Activated naive CD4-positive, alpha-beta T cell treated with anti-CD3 and anti-CD28 coated beads for 36 hours (primary cell): ENCODE measurements around the gene GSC2. TPM values are rescaled to one million over a fixed set of nuclear protein-coding genes. Genes with fewer than 3 reads are reported as not detected.

Source experiments
- CTCF ChIA-PET: fragments of 350-600 bp; sonication (Branson Sonifier 250); formaldehyde crosslinking; loops from one replicate; lab custom pipeline; 2021; ENCODE audit warnings: antibody characterized with exemption; lab: Charles Lee
- DNase-seq: peaks from one replicate; pipeline ENCODE4 v3.0.0-alpha.2; 2020
- H3K27ac Mint-ChIP-seq: one replicate; pipeline ENCODE4 v1.8.0; 2021; ENCODE audit warnings: mild to moderate bottlenecking, mixed read lengths
- H3K27me3 Mint-ChIP-seq: one replicate; pipeline ENCODE4 v1.8.0; 2021; ENCODE audit warnings: low read depth, mixed read lengths
- H3K36me3 Mint-ChIP-seq: one replicate; pipeline ENCODE4 v1.8.0; 2021; ENCODE audit warnings: low read depth, mixed read lengths
- H3K4me1 Mint-ChIP-seq: one replicate; pipeline ENCODE4 v1.8.0; 2021; ENCODE audit warnings: low read depth, mixed read lengths
- H3K4me3 Mint-ChIP-seq: one replicate; pipeline ENCODE4 v1.8.0; 2021; ENCODE audit warnings: mild to moderate bottlenecking, moderate library complexity, mixed read lengths
- H3K9me3 Mint-ChIP-seq: one replicate; pipeline ENCODE4 v1.8.0; 2021; ENCODE audit warnings: mixed read lengths
- intact Hi-C: fragments of 100-400 bp; cut with micrococcal nuclease; formaldehyde crosslinking; loops from one replicate; pipeline ENCODE4 v1.15.1; 2023
- total RNA-seq, 2 experiments: library from RNA; stranded (reverse); gene quantifications; one replicate each; pipeline ENCODE4 v1.2.3, GENCODE V29; 2021

The GSC2 gene
- total RNA-seq, 2 experiments from 2014 or later = not detected

DNA sequence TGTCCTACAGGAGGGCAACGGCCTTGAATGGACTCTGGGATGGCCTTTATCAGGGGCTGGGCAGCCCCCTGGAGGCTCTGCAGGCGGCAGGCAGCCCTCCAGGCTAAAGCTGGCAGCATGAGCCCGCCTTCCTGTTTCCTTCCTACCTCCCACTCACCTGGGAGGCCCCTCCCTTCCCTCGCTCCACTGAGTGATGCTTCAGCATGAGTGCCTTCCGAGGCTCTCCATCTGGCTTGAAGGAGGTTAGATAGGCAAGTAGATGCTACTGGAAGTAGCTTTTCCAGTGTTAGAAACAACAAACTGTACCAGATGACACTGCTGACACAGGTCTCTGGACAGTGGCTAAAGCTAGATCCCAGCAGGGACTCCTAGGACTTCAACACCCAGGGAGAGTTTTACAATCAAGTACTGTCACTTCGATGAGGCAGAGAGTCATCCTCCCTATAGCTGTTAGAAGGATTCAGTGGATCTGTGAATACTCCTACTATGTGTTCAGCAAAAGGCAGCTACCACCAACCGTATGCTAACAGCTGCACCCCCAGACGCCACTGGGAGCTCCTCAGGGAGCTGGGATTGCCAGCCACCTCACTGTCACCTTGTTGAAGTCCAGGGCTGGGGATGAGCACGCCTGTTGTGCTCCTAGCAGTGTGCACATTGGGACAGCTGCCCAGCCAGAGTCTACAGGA, 32.5 kb upstream of the GSC2 start:
- Mint-ChIP-seq H3K4me3 (no peak overlapping the region), H3K27me3 (no peaks in the 10 kb centered on the region), H3K9me3 (no peaks in the 10 kb centered on the region), H3K27ac (no peak overlapping the region), H3K36me3 (no peaks in the 10 kb centered on the region), H3K4me1 (peaks cover 21% of the 10 kb centered on the region)
- intact Hi-C loops = no loop called here
- DNase-seq = no peak
- CTCF ChIA-PET = interaction anchor here (1.0 kb wide), 1 partner anchor 73 kb away, joined by 4 read pairs; no protein-coding TSS in a partner anchor

DNA sequence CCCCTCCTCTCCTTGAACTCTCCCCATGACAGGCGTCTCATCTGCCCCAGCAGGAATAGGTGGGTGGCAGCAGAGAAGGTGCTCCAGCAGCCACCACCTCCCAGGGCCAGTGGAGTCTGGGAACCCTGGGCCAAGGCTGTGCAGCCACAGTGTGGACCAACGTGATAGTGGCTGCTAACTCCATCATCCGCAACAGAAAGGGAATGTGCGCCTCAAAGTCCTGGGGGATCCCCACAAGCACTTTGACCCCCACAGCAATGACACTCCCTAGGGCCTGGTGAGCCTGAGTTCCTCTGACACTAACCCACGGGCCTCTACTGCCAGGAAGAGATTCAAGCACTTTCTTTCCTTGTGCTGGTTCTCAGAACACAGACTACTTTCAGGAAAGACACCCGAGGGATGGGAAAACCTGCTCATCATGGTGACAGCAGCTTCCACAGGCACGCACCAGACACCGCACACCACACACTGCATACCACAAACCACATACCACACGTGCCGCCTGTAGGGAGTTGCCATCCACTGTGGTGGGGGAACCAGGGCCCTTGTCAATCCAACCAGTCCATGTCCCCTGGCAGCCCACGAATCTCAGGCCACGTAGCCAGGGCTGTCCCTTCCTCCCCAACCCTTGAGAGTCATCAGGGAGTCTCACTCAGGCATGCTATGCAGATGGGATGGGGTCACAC, 31.8 kb upstream of the GSC2 start:
- peak; percentile 64 for DNase-seq
- no peaks in the 10 kb centered on the region for H3K36me3 Mint-ChIP-seq
- H3K27me3 Mint-ChIP-seq = no peaks in the 10 kb centered on the region
- no peaks in the 10 kb centered on the region for H3K9me3 Mint-ChIP-seq
- peaks cover 21% of the 10 kb centered on the region for H3K4me1 Mint-ChIP-seq
- no peak overlapping the region for H3K4me3 Mint-ChIP-seq
- CTCF ChIA-PET = no interaction called here
- intact Hi-C loops = no loop called here
- H3K27ac Mint-ChIP-seq = peak overlapping the region; percentile 15

DNA sequence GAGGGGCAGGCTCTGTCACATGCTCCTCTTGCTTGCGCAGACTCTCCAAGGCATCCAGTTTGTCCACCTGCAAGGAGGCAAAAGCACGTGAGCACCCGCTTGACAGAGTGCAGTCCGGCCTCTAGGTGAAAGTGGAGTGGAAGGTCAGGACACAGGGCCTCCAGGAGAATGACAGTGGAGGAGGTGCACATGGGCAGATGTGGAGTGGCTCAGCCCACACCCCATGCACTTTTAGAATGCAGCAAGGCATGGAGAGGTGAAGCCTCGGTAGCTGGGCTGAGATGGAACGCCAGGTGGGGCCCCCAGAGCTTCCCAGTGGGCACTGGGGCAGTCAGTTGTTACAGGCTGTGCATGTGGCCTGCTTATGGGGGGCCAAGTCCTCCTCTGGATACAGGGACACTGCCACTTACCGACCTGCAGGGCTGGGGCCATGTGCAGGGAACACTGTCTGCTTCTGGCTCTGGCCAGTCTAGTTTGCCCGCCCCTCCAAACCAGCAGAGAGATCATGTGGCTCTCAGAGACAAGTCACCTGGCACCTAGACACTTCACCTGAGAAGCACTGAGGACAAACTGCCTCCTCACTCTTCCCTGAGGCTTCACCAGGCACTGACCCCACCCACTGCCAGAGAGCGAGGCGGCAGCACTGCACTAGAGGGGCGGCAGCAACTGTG, 30.8 kb upstream of the GSC2 start:
- intact Hi-C loops = no loop called here
- peak overlapping the region; percentile 46 for H3K27ac Mint-ChIP-seq
- no peaks in the 10 kb centered on the region for H3K27me3 Mint-ChIP-seq
- no peaks in the 10 kb centered on the region for H3K9me3 Mint-ChIP-seq
- DNase-seq = no peak
- CTCF ChIA-PET = no interaction called here
- H3K4me3 Mint-ChIP-seq = no peak overlapping the region
- no peaks in the 10 kb centered on the region for H3K36me3 Mint-ChIP-seq
- peaks cover 24% of the 10 kb centered on the region for H3K4me1 Mint-ChIP-seq

DNA sequence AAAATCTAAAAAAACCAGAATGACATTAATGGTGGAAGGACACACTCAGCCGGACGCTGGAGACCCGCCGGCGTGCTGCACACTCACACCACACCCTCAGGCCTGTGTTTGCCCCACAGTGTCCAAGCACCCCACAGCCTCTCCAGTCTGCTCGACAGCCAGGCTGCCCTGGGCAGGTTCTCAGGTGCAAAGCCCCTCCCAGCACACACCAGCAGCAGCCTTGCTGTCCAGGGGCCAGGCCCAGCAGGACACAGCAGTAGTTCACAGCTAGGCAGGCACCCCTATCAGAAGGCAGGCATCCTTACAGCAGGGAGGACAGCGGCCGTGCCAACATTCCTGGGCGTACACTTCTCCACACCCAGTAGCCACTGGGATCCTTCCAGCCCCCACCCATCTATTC, 30.1 kb upstream of the GSC2 start:
- Mint-ChIP-seq H3K4me1 (peaks cover 26% of the 10 kb centered on the region), H3K9me3 (no peaks in the 10 kb centered on the region), H3K27me3 (no peaks in the 10 kb centered on the region), H3K36me3 (peaks cover 1% of the 10 kb centered on the region), H3K4me3 (no peak overlapping the region), H3K27ac (no peak overlapping the region)
- CTCF ChIA-PET = interaction anchor here (0.7 to 1.8 kb wide), 4 partner anchors 76 to 298 kb away, joined by 3 to 4 read pairs (median 3); no protein-coding TSS in a partner anchor
- intact Hi-C loops = no loop called here
- DNase-seq = no peak

DNA sequence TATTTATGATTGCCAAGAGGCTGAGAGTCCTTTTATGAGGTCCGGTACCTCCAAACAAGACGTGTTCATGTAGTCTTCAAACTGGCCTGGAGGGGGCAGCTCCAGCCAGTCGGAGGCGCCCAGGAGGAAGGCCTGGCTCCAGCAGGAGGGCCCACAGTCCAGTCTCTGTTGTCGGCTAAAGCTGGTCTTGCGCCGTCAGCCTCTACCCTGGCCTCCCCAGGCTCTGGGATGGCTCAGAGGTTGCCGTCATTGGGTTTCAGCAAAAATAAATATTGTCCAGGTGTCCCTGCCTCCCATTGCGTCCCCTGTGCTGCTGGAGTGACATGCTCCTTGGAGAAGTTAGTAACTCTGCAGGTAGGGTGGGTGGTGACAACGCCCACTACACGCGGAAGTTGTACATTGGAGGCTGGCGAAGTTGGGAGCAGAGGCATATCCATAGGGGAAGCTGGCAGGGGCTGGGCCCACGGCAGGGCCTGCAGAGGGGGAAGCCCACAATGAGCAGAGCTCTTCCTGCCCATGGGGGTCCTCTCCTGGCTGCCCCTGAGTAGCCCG, 29.5 kb upstream of the GSC2 start:
- Mint-ChIP-seq H3K27me3 (no peaks in the 10 kb centered on the region), H3K9me3 (no peaks in the 10 kb centered on the region), H3K27ac (peak overlapping the region; percentile 53), H3K4me1 (peaks cover 27% of the 10 kb centered on the region), H3K4me3 (peak overlapping the region; percentile 75), H3K36me3 (peaks cover 1% of the 10 kb centered on the region)
- intact Hi-C loops = loop anchor here (1.0 to 5.0 kb wide), 8 partner anchors 35 to 539 kb away; partner anchors contain the start of genes CDC45, DGCR2, ESS2 and HIRA
- CTCF ChIA-PET = interaction anchor here (0.7 to 1.8 kb wide), 9 partner anchors 12 to 299 kb away, joined by 3 to 5 read pairs (median 3); partner anchors contain the start of gene ESS2
- DNase-seq = peak; percentile 67

DNA sequence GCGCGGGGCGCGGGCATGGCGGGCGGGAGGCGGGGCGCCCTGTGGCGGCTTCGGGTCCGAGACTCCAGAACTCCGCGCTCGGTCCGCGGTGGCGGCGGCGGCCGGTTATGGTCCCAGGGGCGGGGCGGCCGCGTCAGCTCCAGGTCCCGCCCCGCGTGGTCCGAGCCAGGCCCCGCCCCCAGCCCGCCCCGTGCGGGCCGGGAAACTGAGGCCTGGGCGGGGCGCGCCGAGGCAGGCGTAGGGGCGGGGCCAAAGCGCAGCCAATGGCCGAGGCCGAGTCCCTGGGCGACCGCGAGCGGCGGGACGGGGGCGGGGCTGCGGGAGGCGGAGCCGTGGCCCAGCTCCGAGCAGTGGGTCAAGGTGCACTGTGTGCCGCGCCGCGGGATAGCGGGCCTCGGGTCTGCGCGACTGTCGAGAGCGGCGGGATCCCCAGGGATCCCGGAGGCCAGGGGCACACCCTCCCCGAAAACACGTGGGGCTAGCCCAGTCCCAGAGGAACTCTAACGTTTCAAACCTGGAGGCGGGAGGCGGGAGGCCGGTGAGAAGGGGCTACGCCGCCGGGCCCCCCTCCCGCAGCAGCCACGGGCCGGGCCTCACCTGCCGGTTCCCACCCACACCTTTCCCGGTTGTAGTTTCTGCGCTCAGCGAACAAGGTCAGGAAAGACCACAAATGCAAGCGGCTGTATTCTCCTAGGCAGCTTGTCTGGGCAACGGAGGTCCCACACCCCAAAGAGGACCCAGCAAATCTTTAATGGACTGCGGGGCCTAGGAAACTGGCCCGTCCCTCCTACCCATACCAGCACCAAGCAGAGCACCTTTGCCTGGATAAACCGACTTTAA, 28.8 kb upstream of the GSC2 start, which contains the start of gene SLC25A1:
TSS of gene SLC25A1 (minus strand) at position 80 of the 840 bp plus-strand sequence. CDS start at position 17, 63 bp downstream.
- peaks cover 31% of the 10 kb centered on the region for H3K4me1 Mint-ChIP-seq
- peak within 1 kb of the TSS; percentile 75 for H3K4me3 Mint-ChIP-seq
- DNase-seq = peak; percentile 85
- no peaks in the 10 kb centered on the region for H3K9me3 Mint-ChIP-seq
- H3K36me3 Mint-ChIP-seq = peaks cover 1% of the 10 kb centered on the region
- no peaks in the 10 kb centered on the region for H3K27me3 Mint-ChIP-seq
- CTCF ChIA-PET = interaction anchor here (0.6 to 1.8 kb wide), 8 partner anchors 13 to 451 kb away, joined by 3 to 5 read pairs (median 4); partner anchors contain the start of gene ESS2
- intact Hi-C loops = loop anchor here (1.0 to 5.0 kb wide), 8 partner anchors 34 to 539 kb away; partner anchors contain the start of genes CDC45, DGCR2, ESS2 and HIRA
- H3K27ac Mint-ChIP-seq = peak within 1 kb of the TSS; percentile 53

DNA sequence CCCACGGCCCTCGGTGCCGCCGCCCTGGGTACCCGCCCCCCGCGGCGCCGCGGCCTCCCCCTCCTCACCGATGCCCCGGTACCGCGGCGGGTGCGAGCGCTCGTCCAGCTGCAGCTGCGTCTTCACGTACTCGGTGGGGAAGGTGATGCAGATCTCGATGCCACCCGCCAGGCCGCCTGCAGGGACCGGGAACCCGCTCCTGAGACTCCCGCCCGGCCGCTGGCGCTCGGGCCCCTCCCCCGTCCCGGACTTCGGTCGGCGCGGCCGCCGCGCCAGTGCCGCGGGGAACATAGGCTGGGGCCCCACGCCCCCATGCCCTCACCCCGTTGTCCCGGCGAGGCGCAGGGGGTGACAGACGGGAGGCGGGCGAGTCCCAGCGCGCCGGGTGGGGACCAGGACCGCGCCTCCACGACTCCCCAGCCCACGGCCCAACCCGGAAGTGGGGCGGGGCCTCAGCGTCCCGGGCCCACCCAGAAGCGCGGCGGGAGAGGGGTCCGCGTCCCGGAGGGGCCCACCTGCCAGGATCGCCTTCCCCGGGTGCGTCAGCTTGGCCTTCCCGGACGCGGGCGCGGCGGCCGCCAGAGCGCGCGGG, 28.1 kb upstream of the GSC2 start:
- Mint-ChIP-seq H3K4me1 (peaks cover 39% of the 10 kb centered on the region), H3K27me3 (no peaks in the 10 kb centered on the region), H3K36me3 (peaks cover 1% of the 10 kb centered on the region), H3K4me3 (peak overlapping the region; percentile 65), H3K27ac (no peak overlapping the region), H3K9me3 (no peaks in the 10 kb centered on the region)
- CTCF ChIA-PET = interaction anchor here (0.6 to 1.7 kb wide), 5 partner anchors 13 to 709 kb away, joined by 3 to 5 read pairs (median 3); partner anchors contain the start of gene UFD1
- peak; percentile 41 for DNase-seq
- intact Hi-C loops = loop anchor here (2.0 to 5.0 kb wide), 4 partner anchors 33 to 254 kb away; partner anchors contain the start of genes DGCR2, ESS2, HIRA and MRPL40

DNA sequence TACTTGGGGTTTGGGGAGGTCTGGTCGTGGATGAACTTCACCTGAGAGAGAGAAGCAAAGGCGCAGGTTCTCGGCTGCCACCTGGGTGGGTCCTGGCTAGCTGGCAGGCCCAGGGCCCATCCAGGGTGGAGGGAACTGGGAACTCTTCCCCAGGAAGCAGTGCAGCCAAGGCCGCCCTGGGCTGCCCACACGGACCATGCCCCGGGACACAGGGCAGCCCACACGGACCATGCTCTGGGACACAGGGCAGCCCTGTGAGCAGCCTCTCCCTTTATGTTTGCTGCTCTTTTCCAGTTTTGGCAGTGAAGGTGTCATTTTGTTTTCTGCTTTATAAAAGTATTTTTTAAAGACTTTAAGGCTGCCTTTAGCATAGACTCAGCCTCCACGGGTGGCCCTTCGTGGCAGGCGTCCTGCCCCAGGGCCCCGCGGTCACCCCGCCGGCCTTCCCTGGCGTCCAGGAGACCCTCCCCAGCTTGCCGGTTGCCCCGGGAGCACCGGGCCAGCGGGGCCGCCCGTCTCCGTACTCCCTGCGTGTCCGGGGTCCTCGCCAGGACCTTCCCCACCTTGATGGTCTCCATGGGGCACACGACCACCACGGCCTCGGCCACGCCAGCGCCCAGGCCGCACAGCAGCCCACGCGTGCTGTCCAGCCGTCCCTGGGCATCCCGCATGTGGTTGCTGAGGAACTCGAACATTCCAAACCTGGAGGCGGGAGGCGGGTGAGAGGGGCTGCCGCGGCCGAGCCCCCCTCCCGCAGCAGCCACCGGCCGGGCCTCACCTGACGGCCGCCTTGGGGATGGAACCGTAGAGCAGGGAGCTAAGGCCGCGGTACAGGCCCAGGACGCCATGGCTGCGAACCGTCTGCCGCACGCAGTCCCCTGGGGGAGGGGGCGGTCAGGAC, 27.3 kb upstream of the GSC2 start:
- H3K36me3 Mint-ChIP-seq = peaks cover 1% of the 10 kb centered on the region
- H3K9me3 Mint-ChIP-seq = no peaks in the 10 kb centered on the region
- intact Hi-C loops = loop anchor here (2.0 to 5.0 kb wide), 4 partner anchors 33 to 255 kb away; partner anchors contain the start of genes DGCR2, ESS2, HIRA and MRPL40
- CTCF ChIA-PET = interaction anchor here (0.6 to 1.7 kb wide), 3 partner anchors 301 to 710 kb away, joined by 3 to 5 read pairs (median 3); partner anchors contain the start of gene UFD1
- H3K4me3 Mint-ChIP-seq = peak overlapping the region; percentile 57
- no peak for DNase-seq
- no peaks in the 10 kb centered on the region for H3K27me3 Mint-ChIP-seq
- peaks cover 44% of the 10 kb centered on the region for H3K4me1 Mint-ChIP-seq
- no peak overlapping the region for H3K27ac Mint-ChIP-seq

DNA sequence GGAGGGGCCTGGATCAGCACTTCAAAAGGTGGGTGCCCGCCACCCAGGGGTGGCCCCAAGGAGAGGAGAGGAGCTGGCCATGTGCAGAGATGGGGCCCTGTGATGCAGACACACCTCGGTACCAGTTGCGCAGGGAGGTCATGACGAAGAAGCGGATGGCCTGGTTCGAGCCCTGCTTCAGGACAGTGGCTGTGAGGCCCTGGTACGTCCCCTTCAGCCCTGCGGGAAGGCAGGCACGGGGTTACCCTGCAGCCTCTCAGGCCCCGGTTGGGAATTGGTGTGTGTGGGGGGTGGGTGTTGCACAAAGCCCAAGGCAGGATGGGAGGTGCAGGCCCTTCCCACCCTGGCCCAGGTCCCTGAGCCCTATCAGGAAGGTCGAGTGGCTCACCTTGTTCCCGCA, 26.6 kb upstream of the GSC2 start:
- H3K4me1 Mint-ChIP-seq = peaks cover 41% of the 10 kb centered on the region
- DNase-seq = no peak
- peaks cover 4% of the 10 kb centered on the region for H3K36me3 Mint-ChIP-seq
- peak overlapping the region; percentile 57 for H3K4me3 Mint-ChIP-seq
- CTCF ChIA-PET = no interaction called here
- intact Hi-C loops = loop anchor here (5.0 kb wide), 1 partner anchor 256 kb away; the partner anchor contains the start of genes HIRA and MRPL40
- H3K9me3 Mint-ChIP-seq = no peaks in the 10 kb centered on the region
- H3K27me3 Mint-ChIP-seq = no peaks in the 10 kb centered on the region
- H3K27ac Mint-ChIP-seq = no peak overlapping the region

DNA sequence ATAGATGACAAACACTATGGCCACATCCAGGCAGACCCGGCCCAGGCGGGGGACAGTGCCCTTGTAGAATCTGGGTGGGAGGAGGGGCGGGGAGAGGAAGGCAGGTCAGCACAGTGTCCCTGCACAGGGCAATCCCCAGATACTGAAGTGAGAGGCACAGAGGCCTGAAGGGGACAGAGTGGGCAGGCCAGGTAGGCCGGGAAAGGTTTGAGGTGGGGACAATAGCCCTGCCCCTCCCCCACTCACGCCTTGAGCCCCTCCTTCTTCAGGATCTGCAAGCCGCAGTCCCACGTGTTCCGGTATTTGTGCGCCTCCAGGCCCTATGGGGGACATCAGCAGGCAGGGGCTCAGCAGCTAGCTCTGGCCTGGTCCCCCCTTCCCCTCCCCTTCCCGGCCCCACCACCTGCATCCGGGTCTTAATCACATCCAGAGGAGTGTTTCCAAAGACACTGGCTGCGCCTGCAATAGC, 26.1 kb upstream of the GSC2 start:
- H3K9me3 Mint-ChIP-seq = no peaks in the 10 kb centered on the region
- no peak overlapping the region for H3K27ac Mint-ChIP-seq
- H3K4me1 Mint-ChIP-seq = peaks cover 37% of the 10 kb centered on the region
- H3K36me3 Mint-ChIP-seq = peaks cover 4% of the 10 kb centered on the region
- H3K27me3 Mint-ChIP-seq = no peaks in the 10 kb centered on the region
- no peak for DNase-seq
- intact Hi-C loops = loop anchor here (5.0 kb wide), 1 partner anchor 256 kb away; the partner anchor contains the start of genes HIRA and MRPL40
- H3K4me3 Mint-ChIP-seq = peak overlapping the region; percentile 57
- CTCF ChIA-PET = no interaction called here
